ENCODE measurements around the gene INPP5D. TPM values are rescaled to one million over a fixed set of nuclear protein-coding genes. Genes with fewer than 3 reads are reported as not detected.

INPP5D gene
- total and polyA plus RNA-seq, 2 of the 13 experiments (the other 11 are each of a cell fraction or from before 2014, with no cell fraction given) = 16.7 to 18.0 TPM

DNA sequence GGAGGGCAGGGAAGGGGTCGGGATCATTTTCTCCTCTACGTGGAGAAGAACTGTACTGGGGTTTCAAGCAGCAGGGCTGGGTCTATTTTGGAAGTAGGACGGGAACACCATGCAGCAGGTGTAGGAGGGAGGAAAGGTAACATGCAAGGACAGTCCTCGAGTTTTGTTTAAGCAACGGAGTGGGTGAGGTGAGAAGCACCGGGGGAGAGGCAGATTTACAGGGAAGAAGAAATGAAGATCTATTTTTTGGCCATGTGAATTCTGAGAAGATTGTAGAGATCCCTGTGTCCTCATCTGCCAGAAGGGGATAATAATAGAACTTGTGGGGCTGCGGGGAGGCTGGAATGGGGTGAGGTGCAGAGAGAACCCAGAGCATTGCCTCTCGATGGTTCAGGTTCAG lies 85.6 kb downstream of the INPP5D start:
- WGBS (ENCODE audit: low lambda C conversion rate) = 93% methylated on average over 8 of the region's 8 CpGs
- in situ Hi-C loops (cut with HindIII; ENCODE audit: extremely low pct_ligation_motif_present, low pct_unique_long_range_greater_than_20kb) = no loop called here
- intact Hi-C loops (cut with micrococcal nuclease; ENCODE audit: unreplicated experiment) = no loop called here
- Histone ChIP-seq H3K4me3 (replicated peaks in 1 of 3; ENCODE audit: insufficient read depth in 1 of 3, low read depth in 2 of 3, low read length in 3 of 3) (no peak overlapping the region), H3K27ac (ENCODE audit: extremely low read length, insufficient read depth, low read length) (no peak overlapping the region), H2AFZ (ENCODE audit: low read length) (no peak overlapping the region), H4K20me1 (ENCODE audit: insufficient read depth, low read length) (no peaks in the 10 kb centered on the region), H3K9ac (ENCODE audit: insufficient read depth, low read depth, low read length) (no peak overlapping the region), H3K4me2 (ENCODE audit: low read depth, low read length) (no peak overlapping the region), H3K27me3 (ENCODE audit: control insufficient read depth in 1 of 2, insufficient read depth in 2 of 2, low read length in 2 of 2) (no peaks in the 10 kb centered on the region), H3K4me1 (ENCODE audit: insufficient read depth, low read length) (peaks cover 4% of the 10 kb centered on the region; the same call in 1 of the 2 replicates), H3K36me3 (replicated peaks in 1 of 2; ENCODE audit: control insufficient read depth in 1 of 2, insufficient read depth in 2 of 2, low read length in 2 of 2) (peaks cover 14 to 56% of the 10 kb centered on the region in 2 experiments), H3K79me2 (ENCODE audit: insufficient read depth, low read length) (no peaks in the 10 kb centered on the region), H3K9me3 (ENCODE audit: low read length) (no peaks in the 10 kb centered on the region)
- DNase-seq (ENCODE audit: low spot score) (no peak), FAIRE-seq (no peak), ATAC-seq (no peak)
- ChIA-PET POLR2A (no interaction called here), CTCF (ENCODE audit: low intra/inter-chr PET ratio, low total read pairs) (no interaction called here)
- TF ChIP-seq SNAPC5 (CRISPR knock-in tag; IDR thresholded peaks at IDR 0.05; ENCODE audit: borderline replicate concordance) (no peak), TCF7 (IDR thresholded peaks at IDR 0.05; ENCODE audit: low read depth) (no peak)
- no TSS peak for BruUV-seq (replicated peaks)

DNA sequence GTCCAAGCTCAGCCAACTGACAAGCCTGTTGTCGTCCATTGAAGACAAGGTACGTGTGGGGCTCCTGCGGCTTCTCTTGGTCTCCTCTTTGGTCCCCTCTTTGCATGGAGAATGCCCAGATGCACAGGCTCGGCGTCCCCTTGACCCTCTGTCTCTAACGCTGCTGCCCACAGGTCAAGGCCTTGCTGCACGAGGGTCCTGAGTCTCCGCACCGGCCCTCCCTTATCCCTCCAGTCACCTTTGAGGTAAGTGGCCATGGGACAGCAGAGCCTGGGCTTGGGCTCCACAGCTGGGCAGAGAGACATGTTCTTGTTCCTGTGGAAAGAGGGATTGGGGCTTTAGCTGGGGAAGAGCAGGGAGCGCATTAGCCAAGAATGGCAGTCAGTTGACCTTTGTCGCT lies 86.1 kb downstream of the INPP5D start:
- Histone ChIP-seq H3K79me2 (ENCODE audit: insufficient read depth, low read length) (no peaks in the 10 kb centered on the region), H3K36me3 (replicated peaks in 1 of 2; ENCODE audit: control insufficient read depth in 1 of 2, insufficient read depth in 2 of 2, low read length in 2 of 2) (peaks cover 15 to 54% of the 10 kb centered on the region in 2 experiments)
- in situ Hi-C loops (cut with HindIII; ENCODE audit: extremely low pct_ligation_motif_present, low pct_unique_long_range_greater_than_20kb) = no loop called here

More for the DNA sequence above, 86.1 kb downstream of the INPP5D start:
- no TSS peak for BruUV-seq (replicated peaks)
- TF ChIP-seq NR2F1 (CRISPR knock-in tag; IDR thresholded peaks at IDR 0.05) (no peak), ZNF281 (CRISPR knock-in tag; IDR thresholded peaks at IDR 0.05; ENCODE audit: borderline replicate concordance) (no peak), ARID3A (IDR thresholded peaks at IDR 0.05; ENCODE audit: low read depth, low read length) (no peak), ZNF33A (CRISPR knock-in tag; IDR thresholded peaks at IDR 0.05; ENCODE audit: borderline replicate concordance) (no peak), HOMEZ (CRISPR knock-in tag; IDR thresholded peaks at IDR 0.05; ENCODE audit: low read depth) (no peak), GABPA (IDR thresholded peaks at IDR 0.05; ENCODE audit: low read depth, low read length) (no peak), GABPA (CRISPR knock-in tag; IDR thresholded peaks at IDR 0.05; ENCODE audit: low read depth) (no peak)
- H3K4me3 ChIP-seq (replicated peaks in 1 of 3; ENCODE audit: insufficient read depth in 1 of 3, low read depth in 2 of 3, low read length in 3 of 3) = no peak overlapping the region
- no peaks in the 10 kb centered on the region for H3K27me3 ChIP-seq (ENCODE audit: control insufficient read depth in 1 of 2, insufficient read depth in 2 of 2, low read length in 2 of 2)
- H3K4me2 ChIP-seq (ENCODE audit: low read depth, low read length) = no peak overlapping the region
- FAIRE-seq (no peak), DNase-seq (ENCODE audit: low spot score) (no peak), ATAC-seq (no peak)
- 91% methylated on average over 11 of the region's 11 CpGs for WGBS (ENCODE audit: low lambda C conversion rate)
- intact Hi-C loops (cut with micrococcal nuclease; ENCODE audit: unreplicated experiment) = no loop called here
- H2AFZ ChIP-seq (ENCODE audit: low read length) = no peak overlapping the region
- POLR2A ChIA-PET = no interaction called here
- no peaks in the 10 kb centered on the region for H4K20me1 ChIP-seq (ENCODE audit: insufficient read depth, low read length)
- no peaks in the 10 kb centered on the region for H3K9me3 ChIP-seq (ENCODE audit: low read length)
- CTCF ChIA-PET (ENCODE audit: low intra/inter-chr PET ratio, low total read pairs) = no interaction called here
- H3K27ac ChIP-seq (ENCODE audit: extremely low read length, insufficient read depth, low read length) = no peak overlapping the region
- H3K4me1 ChIP-seq (ENCODE audit: insufficient read depth, low read length) = no peaks in the 10 kb centered on the region
- no peak overlapping the region for H3K9ac ChIP-seq (ENCODE audit: insufficient read depth, low read depth, low read length)
